Measurements from ENCODE around the gene HLA-DMA.

- TF ChIP-seq, protein P1, sequence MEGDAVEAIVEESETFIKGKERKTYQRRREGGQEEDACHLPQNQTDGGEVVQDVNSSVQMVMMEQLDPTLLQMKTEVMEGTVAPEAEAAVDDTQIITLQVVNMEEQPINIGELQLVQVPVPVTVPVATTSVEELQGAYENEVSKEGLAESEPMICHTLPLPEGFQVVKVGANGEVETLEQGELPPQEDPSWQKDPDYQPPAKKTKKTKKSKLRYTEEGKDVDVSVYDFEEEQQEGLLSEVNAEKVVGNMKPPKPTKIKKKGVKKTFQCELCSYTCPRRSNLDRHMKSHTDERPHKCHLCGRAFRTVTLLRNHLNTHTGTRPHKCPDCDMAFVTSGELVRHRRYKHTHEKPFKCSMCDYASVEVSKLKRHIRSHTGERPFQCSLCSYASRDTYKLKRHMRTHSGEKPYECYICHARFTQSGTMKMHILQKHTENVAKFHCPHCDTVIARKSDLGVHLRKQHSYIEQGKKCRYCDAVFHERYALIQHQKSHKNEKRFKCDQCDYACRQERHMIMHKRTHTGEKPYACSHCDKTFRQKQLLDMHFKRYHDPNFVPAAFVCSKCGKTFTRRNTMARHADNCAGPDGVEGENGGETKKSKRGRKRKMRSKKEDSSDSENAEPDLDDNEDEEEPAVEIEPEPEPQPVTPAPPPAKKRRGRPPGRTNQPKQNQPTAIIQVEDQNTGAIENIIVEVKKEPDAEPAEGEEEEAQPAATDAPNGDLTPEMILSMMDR (IDR thresholded peaks at IDR 0.05), result no peak
- no peak for TF ChIP-seq POLR2A (IDR thresholded peaks at IDR 0.05)
Measured at GRCh38 chr6:32991972-32992371, 39.1 kb upstream of the HLA-DMA start.
